Measurements from ENCODE around the gene KDM4B. TPM values are rescaled to one million over a fixed set of nuclear protein-coding genes. Genes with fewer than 3 reads are reported as not detected.

The KDM4B gene
- total and polyA plus RNA-seq, 2 of the 8 experiments (the other 6 are each of a cell fraction or from before 2014, with no cell fraction given) = 12.0 to 31.9 TPM

DNA sequence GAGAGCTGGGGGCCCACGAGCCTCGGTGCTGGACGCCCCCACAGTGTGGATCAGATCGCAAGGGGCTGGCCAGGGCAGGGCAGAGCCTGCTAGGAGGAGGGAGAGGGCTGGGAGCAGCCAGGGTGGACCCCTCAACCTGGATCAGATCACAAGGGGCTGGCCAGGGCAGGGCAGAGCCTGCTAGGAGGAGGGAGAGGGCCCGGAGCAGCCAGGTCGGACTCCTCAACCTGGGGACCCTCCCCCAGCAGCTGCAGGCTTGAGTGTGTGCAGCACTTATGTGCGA is 126.6 kb downstream of the KDM4B start:
- Histone ChIP-seq H3K4me2 (ENCODE audit: insufficient read depth in 1 of 2, low read depth in 2 of 2, low read length in 2 of 2) (no peak overlapping the region), H3K23me2 (ENCODE audit: low read depth, low read length) (no peaks in the 10 kb centered on the region), H3K56ac (replicated peaks; ENCODE audit: insufficient read length, low read depth, low read length) (no peak overlapping the region), H2BK15ac (ENCODE audit: low read length) (no peak overlapping the region), H3K36me3 (ENCODE audit: control insufficient read depth in 2 of 4, insufficient read depth in 4 of 4, low read length in 3 of 4) (peaks cover 0 to 8% (median 0%) of the 10 kb centered on the region in 4 experiments; a peak in 2 of 8 replicates), H3K9me3 (ENCODE audit: insufficient read depth in 2 of 2, low read depth in 1 of 2, low read length in 1 of 2) (peaks cover 14 to 16% of the 10 kb centered on the region in 2 experiments), H4K8ac (ENCODE audit: extremely low read depth, insufficient read depth, low read length) (no peak overlapping the region), H2BK12ac (ENCODE audit: low read depth, low read length) (no peak overlapping the region), H2BK20ac (ENCODE audit: low read length) (no peak overlapping the region), H3K4ac (replicated peaks; ENCODE audit: insufficient read length, low read depth, low read length) (no peak overlapping the region), H2BK5ac (ENCODE audit: low read depth, low read length) (0 out of 2 replicates have a peak overlapping the region, but pooled peaks have one; percentile 39), H3K79me2 (ENCODE audit: control insufficient read depth in 1 of 2, insufficient read depth in 2 of 2, low read length in 2 of 2) (no peaks in the 10 kb centered on the region), H3K27ac (ENCODE audit: low read depth, low read length) (no peak overlapping the region), H2AK5ac (ENCODE audit: low read depth, low read length) (no peak overlapping the region), H3K9ac (replicated peaks in 1 of 4; ENCODE audit: extremely low read depth in 1 of 4, low read depth in 3 of 4, low read length in 3 of 4) (no peak overlapping the region; a peak in 1 of 7 replicates), H3K4me3 (ENCODE audit: extremely low read depth in 1 of 4, insufficient read depth in 2 of 4, low read depth in 3 of 4, low read length in 4 of 4) (no peak overlapping the region), H3K27me3 (replicated peaks in 1 of 4; ENCODE audit: control insufficient read depth in 3 of 4, extremely low read depth in 1 of 4, insufficient read depth in 3 of 4, low read length in 3 of 4) (no peaks in the 10 kb centered on the region), H4K20me1 (replicated peaks in 1 of 2; ENCODE audit: control insufficient read depth in 1 of 2, insufficient read depth in 2 of 2, low read length in 2 of 2) (no peaks in the 10 kb centered on the region), H2AFZ (ENCODE audit: low read length) (no peak overlapping the region), H3K14ac (ENCODE audit: insufficient read length) (no peak overlapping the region), H4K91ac (replicated peaks; ENCODE audit: insufficient read length, low read length) (no peak overlapping the region), H3K79me1 (ENCODE audit: low read depth, low read length) (no peaks in the 10 kb centered on the region), H4K5ac (ENCODE audit: insufficient read length, low read depth, low read length) (no peak overlapping the region), H2BK120ac (replicated peaks; ENCODE audit: low read depth, low read length) (no peak overlapping the region), H3K4me1 (replicated peaks in 1 of 4; ENCODE audit: control insufficient read depth in 3 of 4, insufficient read depth in 4 of 4, low read length in 3 of 4) (peaks cover 0 to 3% (median 1%) of the 10 kb centered on the region in 4 experiments; a peak in 2 of 7 replicates), H3K18ac (ENCODE audit: extremely low read depth, low read length) (no peak overlapping the region), H3K23ac (ENCODE audit: insufficient read length) (no peak overlapping the region)
- CTCF ChIA-PET (ENCODE audit: partially characterized antibody) = interaction anchor here (0.9 to 2.3 kb wide), 5 partner anchors 10 to 47 kb away, joined by 3 to 6 read pairs (median 3); no protein-coding TSS in a partner anchor
- WGBS, 2 experiments (ENCODE audit: extremely low coverage in 1 of 2, insufficient coverage in 1 of 2, insufficient read length in 1 of 2, insufficient replicate concordance in 2 of 2, low coverage in 1 of 2, low lambda C conversion rate in 2 of 2, missing lambda C conversion rate in 1 of 2) = 97% methylated on average over 7 of the region's 7 CpGs; no CpG with 5 or more reads in 1 of the 2 experiments
- FAIRE-seq = no peak
- POLR2A ChIA-PET (ENCODE audit: partially characterized antibody) = no interaction called here
- TF ChIP-seq BACH1 (IDR thresholded peaks at IDR 0.05; ENCODE audit: low read length) = no peak
- no peak for DNase-seq (ENCODE audit: low read depth in 1 of 2, low spot score in 2 of 2)
